Endodermal cell (in vitro differentiated cells): Measurements from ENCODE around the gene PARVB. TPM values are rescaled to one million over a fixed set of nuclear protein-coding genes. Genes with fewer than 3 reads are reported as not detected.
A peak's percentile ranks its signal among the peaks of the same experiment; 100 is the strongest.

Experiments used
- DNase-seq: peaks from one replicate; pipeline ENCODE4 v3.0.0-alpha.2; 2017
- H3K27ac ChIP-seq: 2 replicates; pipeline ENCODE4 v1.5.1; 2013; ENCODE audit warnings: mild to moderate bottlenecking, low read depth, low read length, moderate library complexity
- H3K27me3 ChIP-seq: 2 replicates; pipeline ENCODE4 v1.6.1; 2013; ENCODE audit warnings: mild to moderate bottlenecking, low read length, moderate library complexity; ENCODE audit not compliant: insufficient read depth, control insufficient read depth, poor library complexity, severe bottlenecking
- H3K36me3 ChIP-seq: 2 replicates; pipeline ENCODE4 v1.7.0; 2013; ENCODE audit warnings: mild to moderate bottlenecking, low read length, moderate library complexity; ENCODE audit not compliant: control insufficient read depth, insufficient read depth
- H3K4me1 ChIP-seq: one replicate; pipeline ENCODE4 v1.7.0; 2013; ENCODE audit warnings: low read length; ENCODE audit not compliant: control insufficient read depth, insufficient read depth
- H3K4me3 ChIP-seq: 2 replicates; pipeline ENCODE4 v1.5.1; 2013; ENCODE audit warnings: mild to moderate bottlenecking, low read length, moderate library complexity
- H3K9ac ChIP-seq: 2 replicates; pipeline ENCODE4 v1.6.1; 2013; ENCODE audit warnings: mild to moderate bottlenecking, low read length, moderate library complexity; ENCODE audit not compliant: poor library complexity, severe bottlenecking; ENCODE audit errors: extremely low read depth
- H3K9me3 ChIP-seq: 2 replicates; pipeline ENCODE4 v1.6.1; 2013; ENCODE audit warnings: mild to moderate bottlenecking, low read length, moderate library complexity; ENCODE audit not compliant: control insufficient read depth
- H3K27ac Mint-ChIP-seq: 2 replicates; pipeline ENCODE4 v1.8.0; 2020; ENCODE audit warnings: mixed read lengths
- H3K27me3 Mint-ChIP-seq: 2 replicates; pipeline ENCODE4 v1.8.0; 2021; ENCODE audit warnings: mild to moderate bottlenecking, mixed read lengths; ENCODE audit not compliant: insufficient read depth
- H3K36me3 Mint-ChIP-seq: 2 replicates; pipeline ENCODE4 v1.8.0; 2020; ENCODE audit warnings: low read depth, mixed read lengths
- H3K4me1 Mint-ChIP-seq: 2 replicates; pipeline ENCODE4 v1.8.0; 2020; ENCODE audit warnings: mixed read lengths
- H3K4me3 Mint-ChIP-seq: 2 replicates; pipeline ENCODE4 v1.8.0; 2020; ENCODE audit warnings: mild to moderate bottlenecking, moderate library complexity, mixed read lengths
- H3K9me3 Mint-ChIP-seq: 2 replicates; pipeline ENCODE4 v1.8.0; 2020; ENCODE audit warnings: mild to moderate bottlenecking, mixed read lengths
- WGBS, 2 experiments: methylation state at CpG; one replicate each; pipeline versions ENCODE4 v1.1.5 to v1.1.7; 2013; ENCODE audit warnings: missing lambda C conversion rate in 2 of 2, mixed read lengths in 1 of 2; ENCODE audit not compliant: insufficient coverage in 1 of 2, insufficient read length in 1 of 2; 5-methylcytosine and 5-hydroxymethylcytosine counted together
- total RNA-seq, 2 donors: library from RNA; stranded (reverse); fragmentation: NEBNext Ultra II Directional in 1 of 2; extraction: Animal tissue kit (Norgen Biotek cat#: 25700) in 1 of 2; gene quantifications; 2 replicates in 1 of 2; 3 replicates in 1 of 2; pipeline ENCODE4 v1.2.1, GENCODE V29; 2021
- TF ChIP-seq, protein P1 (sequence below): fragments of 200-600 bp; sonication (generic); conservative IDR thresholded peaks from 2 replicates; pipeline ENCODE4 v1.5.0; 2021; ENCODE audit warnings: antibody characterized with exemption, mild to moderate bottlenecking

PARVB gene
- total RNA-seq, 2 donors from 2014 or later, result 29.6 to 32.3 TPM

DNA sequence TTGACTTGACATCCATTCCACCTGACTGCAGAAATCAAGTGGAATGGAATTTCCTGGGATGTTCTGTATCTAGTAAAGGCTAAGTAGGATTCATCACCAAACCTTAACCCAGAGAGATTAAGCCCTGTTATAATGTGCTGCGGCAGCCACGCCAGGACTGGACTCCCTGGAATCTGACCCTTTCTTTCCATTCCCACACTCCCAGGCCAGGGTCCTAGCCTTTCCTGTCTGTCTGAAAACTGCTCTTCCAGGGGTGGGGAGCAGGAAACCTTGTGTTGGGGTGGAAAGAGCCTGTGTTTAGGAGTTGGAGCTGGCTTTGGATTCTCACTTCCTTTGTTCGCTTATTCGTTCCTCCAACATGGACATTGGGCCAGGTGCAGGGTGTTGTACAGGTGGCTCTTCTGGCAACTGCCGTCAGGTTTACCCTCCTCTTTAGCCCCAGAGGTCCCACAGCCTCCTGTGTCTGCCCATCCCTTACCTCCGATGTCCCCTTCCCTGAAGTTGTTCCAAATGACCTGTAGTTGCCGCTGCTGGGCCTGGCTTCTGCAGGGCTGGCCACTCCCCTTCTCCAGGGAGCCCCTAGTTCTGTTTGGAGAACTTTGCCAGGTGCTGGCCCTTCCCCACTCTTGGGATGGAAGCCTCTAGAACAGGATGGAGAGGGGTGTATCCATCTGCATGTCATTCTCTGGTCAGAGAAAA lies 20.5 kb upstream of the PARVB start:
- peaks cover 14% of the 10 kb centered on the region for H3K36me3 ChIP-seq
- H3K4me1 ChIP-seq, result no peaks in the 10 kb centered on the region
- Mint-ChIP-seq H3K27me3 (no peaks in the 10 kb centered on the region), H3K27ac (no peak overlapping the region), H3K4me1 (peaks cover 2% of the 10 kb centered on the region), H3K4me3 (no peak overlapping the region), H3K9me3 (peaks cover 4% of the 10 kb centered on the region), H3K36me3 (peaks cover 29% of the 10 kb centered on the region)
- 76 to 83% methylated on average over 6 to 7 of the region's 7 CpGs for WGBS, 2 experiments
- no peaks in the 10 kb centered on the region for H3K27me3 ChIP-seq
- TF ChIP-seq, protein P1, sequence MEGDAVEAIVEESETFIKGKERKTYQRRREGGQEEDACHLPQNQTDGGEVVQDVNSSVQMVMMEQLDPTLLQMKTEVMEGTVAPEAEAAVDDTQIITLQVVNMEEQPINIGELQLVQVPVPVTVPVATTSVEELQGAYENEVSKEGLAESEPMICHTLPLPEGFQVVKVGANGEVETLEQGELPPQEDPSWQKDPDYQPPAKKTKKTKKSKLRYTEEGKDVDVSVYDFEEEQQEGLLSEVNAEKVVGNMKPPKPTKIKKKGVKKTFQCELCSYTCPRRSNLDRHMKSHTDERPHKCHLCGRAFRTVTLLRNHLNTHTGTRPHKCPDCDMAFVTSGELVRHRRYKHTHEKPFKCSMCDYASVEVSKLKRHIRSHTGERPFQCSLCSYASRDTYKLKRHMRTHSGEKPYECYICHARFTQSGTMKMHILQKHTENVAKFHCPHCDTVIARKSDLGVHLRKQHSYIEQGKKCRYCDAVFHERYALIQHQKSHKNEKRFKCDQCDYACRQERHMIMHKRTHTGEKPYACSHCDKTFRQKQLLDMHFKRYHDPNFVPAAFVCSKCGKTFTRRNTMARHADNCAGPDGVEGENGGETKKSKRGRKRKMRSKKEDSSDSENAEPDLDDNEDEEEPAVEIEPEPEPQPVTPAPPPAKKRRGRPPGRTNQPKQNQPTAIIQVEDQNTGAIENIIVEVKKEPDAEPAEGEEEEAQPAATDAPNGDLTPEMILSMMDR, result peak; percentile 65
- H3K9ac ChIP-seq, result no peak overlapping the region
- H3K27ac ChIP-seq, result no peak overlapping the region
- no peak overlapping the region for H3K4me3 ChIP-seq
- peak; percentile 84 for DNase-seq
- H3K9me3 ChIP-seq, result peaks cover 7% of the 10 kb centered on the region

DNA sequence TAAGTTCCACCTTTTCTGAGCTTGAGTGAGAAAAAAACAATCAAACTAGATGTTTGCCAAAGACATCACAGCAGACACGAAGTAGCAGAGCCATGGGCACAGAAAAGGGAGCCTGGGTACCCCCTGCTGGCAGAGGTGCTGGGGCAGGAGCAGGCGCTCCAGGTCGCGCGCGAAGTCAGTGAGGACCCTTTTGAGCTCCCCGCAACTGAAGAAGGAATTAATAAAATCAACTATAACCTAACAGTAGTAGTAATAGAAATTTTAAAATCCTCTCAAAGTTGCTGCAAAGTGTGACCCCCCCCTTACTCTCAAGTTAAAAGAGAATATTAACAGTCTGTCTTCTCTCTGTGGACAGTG lies 20.0 kb upstream of the PARVB start:
- H3K9ac ChIP-seq, result no peak overlapping the region
- no peak overlapping the region for H3K4me3 ChIP-seq
- Mint-ChIP-seq H3K36me3 (peaks cover 24% of the 10 kb centered on the region), H3K4me3 (no peak overlapping the region), H3K9me3 (peaks cover 4% of the 10 kb centered on the region), H3K27me3 (no peaks in the 10 kb centered on the region), H3K4me1 (peaks cover 2% of the 10 kb centered on the region), H3K27ac (no peak overlapping the region)
- no peaks in the 10 kb centered on the region for H3K27me3 ChIP-seq
- H3K4me1 ChIP-seq, result no peaks in the 10 kb centered on the region
- TF ChIP-seq, protein P1, result no peak
- H3K27ac ChIP-seq, result no peak overlapping the region
- no peak for DNase-seq
- H3K9me3 ChIP-seq, result peaks cover 7% of the 10 kb centered on the region
- WGBS, 2 experiments, result 91 to 100% methylated on average over 1 to 5 of the region's 7 CpGs
- H3K36me3 ChIP-seq, result peaks cover 8% of the 10 kb centered on the region

DNA sequence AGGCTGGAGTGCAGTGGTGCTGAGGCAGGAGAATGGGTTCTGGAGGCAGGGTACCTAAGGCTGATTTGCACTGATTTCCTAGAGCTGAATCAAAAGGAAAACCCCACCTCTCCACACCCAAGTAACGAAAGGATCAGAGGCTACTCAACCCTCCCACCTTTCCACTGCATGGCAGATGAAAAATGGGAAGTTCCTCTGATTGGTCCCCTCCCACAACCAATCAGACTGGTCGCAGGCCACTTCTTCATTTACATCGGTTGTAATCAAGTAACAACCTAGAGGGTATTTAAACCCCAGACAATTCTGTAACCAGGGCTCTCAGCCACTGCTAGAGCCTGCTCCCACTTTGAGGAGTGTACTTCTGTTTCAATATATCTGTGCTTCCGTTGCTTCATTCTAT lies 18.6 kb upstream of the PARVB start:
- Histone ChIP-seq H3K36me3 (peaks cover 2% of the 10 kb centered on the region), H3K9ac (no peak overlapping the region), H3K9me3 (peaks cover 7% of the 10 kb centered on the region), H3K27ac (no peak overlapping the region), H3K27me3 (no peaks in the 10 kb centered on the region), H3K4me3 (no peak overlapping the region), H3K4me1 (no peaks in the 10 kb centered on the region)
- no peak overlapping the region for H3K27ac Mint-ChIP-seq
- DNase-seq, result no peak
- peaks cover 20% of the 10 kb centered on the region for H3K36me3 Mint-ChIP-seq
- WGBS, 2 experiments, result 93 to 94% methylated on average over 3 to 4 of the region's 4 CpGs
- H3K4me1 Mint-ChIP-seq, result peaks cover 2% of the 10 kb centered on the region
- H3K27me3 Mint-ChIP-seq, result no peaks in the 10 kb centered on the region
- peaks cover 4% of the 10 kb centered on the region for H3K9me3 Mint-ChIP-seq
- H3K4me3 Mint-ChIP-seq, result no peak overlapping the region
- TF ChIP-seq, protein P1, result no peak
